ENCODE measurements around the gene PLCB2. TPM values are rescaled to one million over a fixed set of nuclear protein-coding genes. Genes with fewer than 3 reads are reported as not detected.

The PLCB2 gene
- total RNA-seq, 1 donor from 2014 or later: 8.7 TPM

- Mint-ChIP-seq H3K4me3 (no peak overlapping the region), H3K27ac (ENCODE audit: unreplicated experiment) (no peak overlapping the region), H3K36me3 (ENCODE audit: low read depth) (no peaks in the 10 kb centered on the region), H3K27me3 (ENCODE audit: low read depth) (no peaks in the 10 kb centered on the region), H3K4me1 (peaks cover 52% of the 10 kb centered on the region), H3K9me3 (no peaks in the 10 kb centered on the region)
- DNase-seq (ENCODE audit: low read depth, low spot score): no peak
- no peak for TF ChIP-seq CTCF (conservative IDR thresholded peaks at IDR 0.05)
These were observed 23.3 kb upstream of the PLCB2 start for GRCh38 chr15:40331026-40331425.

- no peaks in the 10 kb centered on the region for H3K9me3 Mint-ChIP-seq
- no peaks in the 10 kb centered on the region for H3K36me3 Mint-ChIP-seq (ENCODE audit: low read depth)
- H3K4me3 Mint-ChIP-seq: no peak overlapping the region
- no peak for DNase-seq (ENCODE audit: low read depth, low spot score)
- H3K27ac Mint-ChIP-seq (ENCODE audit: unreplicated experiment): peak overlapping the region; percentile 48
- peaks cover 55% of the 10 kb centered on the region for H3K4me1 Mint-ChIP-seq
- no peaks in the 10 kb centered on the region for H3K27me3 Mint-ChIP-seq (ENCODE audit: low read depth)
- no peak for TF ChIP-seq CTCF (conservative IDR thresholded peaks at IDR 0.05)
These were observed 22.7 kb upstream of the PLCB2 start for GRCh38 chr15:40330368-40330836.

- TF ChIP-seq CTCF (conservative IDR thresholded peaks at IDR 0.05): no peak
- H3K9me3 Mint-ChIP-seq: no peaks in the 10 kb centered on the region
- no peak overlapping the region for H3K4me3 Mint-ChIP-seq
- no peaks in the 10 kb centered on the region for H3K36me3 Mint-ChIP-seq (ENCODE audit: low read depth)
- peaks cover 3% of the 10 kb centered on the region for H3K27me3 Mint-ChIP-seq (ENCODE audit: low read depth)
- H3K27ac Mint-ChIP-seq (ENCODE audit: unreplicated experiment): no peak overlapping the region
- no peak for DNase-seq (ENCODE audit: low read depth, low spot score)
- H3K4me1 Mint-ChIP-seq: peaks cover 61% of the 10 kb centered on the region
These were observed 22.1 kb upstream of the PLCB2 start for GRCh38 chr15:40329804-40330203.

- H3K4me3 Mint-ChIP-seq: peak overlapping the region; percentile 17
- peaks cover 58% of the 10 kb centered on the region for H3K4me1 Mint-ChIP-seq
- H3K9me3 Mint-ChIP-seq: no peaks in the 10 kb centered on the region
- TF ChIP-seq CTCF (conservative IDR thresholded peaks at IDR 0.05): no peak
- H3K27me3 Mint-ChIP-seq (ENCODE audit: low read depth): peaks cover 3% of the 10 kb centered on the region
- no peaks in the 10 kb centered on the region for H3K36me3 Mint-ChIP-seq (ENCODE audit: low read depth)
- DNase-seq (ENCODE audit: low read depth, low spot score): no peak
- H3K27ac Mint-ChIP-seq (ENCODE audit: unreplicated experiment): no peak overlapping the region
These were observed 21.0 kb upstream of the PLCB2 start for GRCh38 chr15:40328751-40329150.

GRCh38 chr15:40328176-40328575, 20.4 kb upstream of the PLCB2 start:
- TF ChIP-seq CTCF (conservative IDR thresholded peaks at IDR 0.05): no peak
- Mint-ChIP-seq H3K36me3 (ENCODE audit: low read depth) (no peaks in the 10 kb centered on the region), H3K9me3 (no peaks in the 10 kb centered on the region), H3K27me3 (ENCODE audit: low read depth) (peaks cover 5% of the 10 kb centered on the region), H3K4me3 (peak overlapping the region; percentile 88), H3K27ac (ENCODE audit: unreplicated experiment) (no peak overlapping the region), H3K4me1 (peaks cover 59% of the 10 kb centered on the region)
- no peak for DNase-seq (ENCODE audit: low read depth, low spot score)

- H3K27ac Mint-ChIP-seq (ENCODE audit: unreplicated experiment): no peak overlapping the region
- peaks cover 61% of the 10 kb centered on the region for H3K4me1 Mint-ChIP-seq
- H3K36me3 Mint-ChIP-seq (ENCODE audit: low read depth): no peaks in the 10 kb centered on the region
- no peaks in the 10 kb centered on the region for H3K9me3 Mint-ChIP-seq
- peaks cover 10% of the 10 kb centered on the region for H3K27me3 Mint-ChIP-seq (ENCODE audit: low read depth)
- H3K4me3 Mint-ChIP-seq: peak overlapping the region; percentile 88
- DNase-seq (ENCODE audit: low read depth, low spot score): no peak
- TF ChIP-seq CTCF (conservative IDR thresholded peaks at IDR 0.05): no peak
These were observed 19.7 kb upstream of the PLCB2 start for GRCh38 chr15:40327457-40327856.
